Stimulated activated naive CD4-positive, alpha-beta T cell (primary cell): ENCODE data around the gene SLC22A3.

Experiments
- DNase-seq, 6 experiments: peaks; one replicate each; lab custom pipeline; 2025; lab: John Stamatoyannopoulos, UW

SLC22A3 gene

GRCh38 chr6:160336200-160336599 lies 12.0 kb upstream of the SLC22A3 start:
- no peak for DNase-seq

- no peak for DNase-seq
Measured at GRCh38 chr6:160337301-160337700, 10.9 kb upstream of the SLC22A3 start.

- DNase-seq = no peak
Measured at GRCh38 chr6:160337991-160338390, 10.2 kb upstream of the SLC22A3 start.

GRCh38 chr6:160343144-160343543 lies 5.0 kb upstream of the SLC22A3 start:
- no peak for DNase-seq

- DNase-seq = no peak
Measured at GRCh38 chr6:160344271-160344670, 3.9 kb upstream of the SLC22A3 start.

- no peak for DNase-seq
Measured at GRCh38 chr6:160347259-160348222, 637 bp upstream of the SLC22A3 start.

- DNase-seq = no peak
Measured at GRCh38 chr6:160349020-160349441, 853 bp downstream of the SLC22A3 start.

GRCh38 chr6:160349814-160350350 lies 1.7 kb downstream of the SLC22A3 start:
- DNase-seq = no peak

- no peak for DNase-seq
Measured at GRCh38 chr6:160353950-160354496, 5.8 kb downstream of the SLC22A3 start.

GRCh38 chr6:160355001-160355400 lies 6.8 kb downstream of the SLC22A3 start:
- DNase-seq = no peak

- no peak for DNase-seq
Measured at GRCh38 chr6:160356074-160356744, 8.0 kb downstream of the SLC22A3 start.

- no peak for DNase-seq
Measured at GRCh38 chr6:160357088-160357487, 8.9 kb downstream of the SLC22A3 start.

- no peak for DNase-seq
Measured at GRCh38 chr6:160358225-160359119, 10.3 kb downstream of the SLC22A3 start.

- DNase-seq = no peak
Measured at GRCh38 chr6:160360955-160361354, 12.8 kb downstream of the SLC22A3 start.

GRCh38 chr6:160362556-160362955 lies 14.4 kb downstream of the SLC22A3 start:
- DNase-seq = no peak

GRCh38 chr6:160363016-160363996 lies 15.1 kb downstream of the SLC22A3 start:
- no peak for DNase-seq

GRCh38 chr6:160365117-160365516 lies 16.9 kb downstream of the SLC22A3 start:
- DNase-seq = no peak

- DNase-seq = no peak
Measured at GRCh38 chr6:160367798-160368547, 19.8 kb downstream of the SLC22A3 start.

GRCh38 chr6:160368670-160369069 lies 20.5 kb downstream of the SLC22A3 start:
- DNase-seq = no peak
